HG03060 (cell line): ENCODE data around the gene KLRC4.
"Not testable (repeated sequence)": the region's sequence is repeated elsewhere in the genome, so short reads cannot be mapped to it uniquely, and the experiment has no call there.

Source experiments
- ATAC-seq: cut with Tn5 transposase; IDR thresholded peaks from one replicate; pipeline ENCODE4 v1.9.1; 2021; ENCODE audit warnings: low read depth, moderate number of reproducible peaks; ENCODE audit not compliant: unreplicated experiment

Gene KLRC4

DNA sequence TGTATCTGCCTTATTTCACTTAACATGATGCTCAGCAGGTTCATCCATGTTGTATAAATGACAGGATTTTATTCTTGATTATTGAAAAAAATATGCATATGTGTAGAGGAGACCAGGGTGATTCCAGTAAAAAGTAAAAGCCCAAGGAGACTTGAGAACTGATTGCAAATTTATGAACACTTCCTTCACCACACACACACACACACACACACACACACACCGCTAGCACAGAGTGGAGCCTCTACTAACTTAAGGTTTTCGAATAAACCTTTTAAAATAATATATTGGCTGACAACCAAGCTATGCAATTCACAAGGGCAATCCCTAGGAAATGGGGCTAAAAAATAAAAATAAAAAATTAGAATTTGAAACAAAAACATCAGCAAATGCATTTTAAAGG lies 11.4 kb downstream of the KLRC4 start:
- no peak for ATAC-seq

DNA sequence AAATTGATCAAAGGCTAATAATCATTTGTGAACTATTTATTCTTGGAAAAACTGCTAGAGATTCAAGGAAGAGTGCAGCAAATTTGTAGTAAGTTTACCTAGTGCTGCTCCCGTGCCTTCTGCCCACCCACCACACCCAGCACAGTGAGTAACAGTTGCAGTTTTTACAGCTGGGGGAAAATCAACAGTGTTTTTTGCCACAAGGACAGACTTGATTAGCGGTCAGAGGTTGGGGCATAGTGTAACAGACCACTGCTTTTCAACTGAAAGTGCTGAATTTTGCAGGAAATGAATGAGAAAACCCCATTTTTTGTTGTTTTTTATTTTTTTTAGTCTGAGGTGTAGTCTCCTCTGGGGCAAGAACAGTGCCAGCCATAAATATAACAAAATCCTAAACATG lies 12.3 kb downstream of the KLRC4 start:
- no peak for ATAC-seq

GRCh38 chr12:10396176-10396575 lies 13.4 kb downstream of the KLRC4 start:
- ATAC-seq = not testable (repeated sequence)

- peak; percentile 76 for ATAC-seq
These were observed 14.1 kb downstream of the KLRC4 start for GRCh38 chr12:10395390-10395998.

- ATAC-seq = not testable (repeated sequence)
These were observed 14.9 kb downstream of the KLRC4 start for GRCh38 chr12:10394531-10395152.

DNA sequence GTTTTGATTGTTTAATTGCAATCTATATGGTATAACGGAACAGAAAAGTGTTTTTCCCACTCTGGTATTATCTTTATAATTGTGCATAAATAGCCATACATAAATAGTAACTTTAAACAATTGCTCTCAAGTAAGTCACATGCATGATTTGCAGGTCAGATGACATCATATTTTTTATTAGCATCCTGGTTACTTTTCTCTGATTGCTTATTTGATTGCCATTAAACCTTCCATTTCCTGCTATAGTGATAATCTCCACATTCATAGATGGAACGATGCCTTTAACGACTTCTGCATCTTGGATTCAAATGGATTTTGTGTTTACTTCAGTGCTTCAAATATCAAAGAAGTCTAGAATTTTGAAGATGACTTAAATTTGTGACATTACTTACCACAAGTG lies 16.3 kb downstream of the KLRC4 start:
- no peak for ATAC-seq

GRCh38 chr12:10392394-10392930 lies 17.1 kb downstream of the KLRC4 start:
- peak; percentile 37 for ATAC-seq

DNA sequence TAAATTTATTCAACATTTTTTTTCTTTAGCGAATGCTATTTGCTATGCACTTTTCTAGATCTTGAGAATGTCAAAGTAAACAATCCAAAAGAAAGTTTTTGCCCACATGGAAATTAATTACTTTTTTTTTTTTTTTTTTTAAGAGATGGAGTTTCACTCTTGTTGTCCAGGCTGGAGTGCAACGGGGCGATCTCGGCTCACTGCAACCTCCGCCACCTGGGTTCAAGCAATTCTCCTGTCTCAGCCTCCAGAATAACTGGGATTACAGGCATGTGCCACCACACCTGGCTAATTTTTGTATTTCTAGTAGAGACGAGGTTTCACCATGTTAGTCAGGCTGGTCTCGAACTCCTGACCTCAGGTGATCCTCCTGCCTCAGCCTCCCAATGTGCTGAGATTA lies 18.6 kb downstream of the KLRC4 start:
- ATAC-seq = not testable (repeated sequence)

DNA sequence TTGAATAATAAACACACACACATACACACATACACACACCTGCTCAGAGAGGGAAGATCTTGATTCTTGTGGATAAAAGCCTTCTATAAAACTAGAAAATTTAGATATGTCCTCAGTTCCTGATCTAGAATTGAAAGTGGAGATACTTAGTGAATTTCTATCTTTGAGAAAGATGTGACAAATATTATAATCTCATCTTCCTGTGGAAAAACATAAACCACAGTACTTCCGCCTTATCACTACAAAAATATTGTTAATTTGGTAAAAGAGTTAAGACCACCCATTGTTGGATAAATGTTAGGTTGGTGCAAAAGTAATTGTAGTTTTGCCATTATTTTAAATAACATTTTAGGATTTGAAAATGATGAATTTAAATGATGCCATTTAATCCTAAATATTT lies 19.7 kb downstream of the KLRC4 start, which contains the start of gene KLRK1:
TSS of gene KLRK1 (minus strand) at position 138 of the 400 bp plus-strand sequence. CDS start 1,231 bp downstream, outside the sequence.
- ATAC-seq = no peak

GRCh38 chr12:10388624-10389413 lies 20.7 kb downstream of the KLRC4 start:
- ATAC-seq = no peak

GRCh38 chr12:10387498-10387897 lies 22.1 kb downstream of the KLRC4 start:
- ATAC-seq = not testable (repeated sequence)

GRCh38 chr12:10386857-10387256 lies 22.7 kb downstream of the KLRC4 start:
- ATAC-seq = no peak

- ATAC-seq = no peak
These were observed 24.4 kb downstream of the KLRC4 start for GRCh38 chr12:10385166-10385613.

- ATAC-seq = no peak
These were observed 25.4 kb downstream of the KLRC4 start for GRCh38 chr12:10384191-10384590.

DNA sequence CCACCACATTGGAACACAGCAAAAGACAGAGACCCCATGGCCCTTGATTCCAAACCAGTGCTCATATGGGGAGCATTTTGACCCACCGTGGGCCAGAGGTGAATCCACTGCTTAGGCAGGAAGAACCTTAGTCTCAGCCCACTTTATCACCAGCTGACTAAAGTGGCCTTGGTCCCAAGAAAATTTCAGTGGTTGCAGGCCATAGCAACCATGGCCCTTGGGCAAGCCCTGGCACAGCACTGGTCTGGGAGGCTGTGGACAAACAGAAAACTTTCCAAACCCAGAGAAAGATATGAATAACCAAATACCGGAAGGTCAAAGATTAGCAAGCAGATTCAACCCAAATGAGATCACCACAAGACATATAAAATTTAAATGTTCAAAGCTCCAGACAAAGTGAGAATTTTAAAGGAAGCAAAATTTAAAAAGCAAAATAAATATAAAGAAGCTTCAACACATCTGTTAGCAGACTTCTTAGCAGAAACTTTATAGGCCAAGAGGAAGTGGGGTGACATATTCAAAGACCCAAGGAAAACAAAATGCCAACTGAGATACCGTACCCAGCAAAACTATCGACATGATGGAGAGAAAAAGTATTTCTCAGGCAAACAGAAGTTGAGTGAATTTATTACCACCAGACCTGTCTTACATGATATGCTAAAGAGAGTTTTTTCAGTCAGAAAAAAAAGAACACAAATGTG lies 27.5 kb downstream of the KLRC4 start:
- ATAC-seq = no peak

- ATAC-seq = not testable (repeated sequence)
These were observed 30.8 kb downstream of the KLRC4 start for GRCh38 chr12:10378737-10379136.

DNA sequence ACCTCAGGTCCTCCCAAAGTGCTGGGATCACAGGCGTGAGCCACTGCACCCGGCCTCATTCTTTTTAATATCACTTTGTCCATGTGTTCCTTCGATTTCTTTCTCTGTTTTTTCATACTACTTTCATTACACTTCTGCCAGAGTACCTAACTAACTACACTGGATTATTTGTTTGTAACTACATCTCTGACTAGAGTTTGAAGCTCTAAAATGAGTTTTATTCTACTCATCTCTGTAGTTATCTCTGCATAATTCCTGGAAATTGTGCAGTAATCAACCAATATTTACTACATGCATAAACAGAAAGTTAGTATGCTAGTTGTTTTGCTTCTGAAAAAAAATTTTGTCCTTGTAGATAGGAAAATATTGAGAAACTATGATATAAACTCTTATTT lies 34.9 kb downstream of the KLRC4 start:
- ATAC-seq = no peak

GRCh38 chr12:10372559-10372958 lies 37.0 kb downstream of the KLRC4 start:
- ATAC-seq = no peak

- not testable (repeated sequence) for ATAC-seq
These were observed 37.5 kb downstream of the KLRC4 start for GRCh38 chr12:10371893-10372535.
